Hepatocyte (in vitro differentiated cells): ENCODE measurements around the gene ZNF680. TPM values are rescaled to one million over a fixed set of nuclear protein-coding genes. Genes with fewer than 3 reads are reported as not detected.
"Not testable (repeated sequence)": the region's sequence is repeated elsewhere in the genome, so short reads cannot be mapped to it uniquely, and the experiment has no call there.

Experiments
- DNase-seq: peaks from one replicate; pipeline ENCODE4 v3.0.0-alpha.2; 2016; ENCODE audit warnings: low spot score
- H2AFZ ChIP-seq: fragments of 200-600 bp; sonication (generic); 2 replicates; pipeline ENCODE4 v1.6.0; 2016; ENCODE audit warnings: antibody characterized with exemption, mild to moderate bottlenecking
- H3K27ac ChIP-seq: fragments of 200-600 bp; sonication (generic); 2 replicates; pipeline ENCODE4 v1.5.1; 2016; ENCODE audit warnings: mild to moderate bottlenecking
- H3K27me3 ChIP-seq: fragments of 200-600 bp; sonication (generic); 2 replicates; pipeline ENCODE4 v1.6.1; 2016
- H3K36me3 ChIP-seq: fragments of 200-600 bp; sonication (generic); replicated peaks from 2 replicates; pipeline ENCODE4 v1.5.1; 2016; ENCODE audit warnings: low read depth; ENCODE audit not compliant: insufficient read depth
- H3K4me1 ChIP-seq: fragments of 200-600 bp; sonication (generic); 2 replicates; pipeline ENCODE4 v1.5.1; 2016; ENCODE audit warnings: mild to moderate bottlenecking, moderate library complexity; ENCODE audit not compliant: insufficient read depth
- H3K4me2 ChIP-seq: fragments of 200-600 bp; sonication (generic); 2 replicates; pipeline ENCODE4 v1.6.0; 2016
- H3K4me3 ChIP-seq: fragments of 200-600 bp; sonication (generic); 2 replicates; pipeline ENCODE4 v1.5.1; 2016; ENCODE audit warnings: mild to moderate bottlenecking
- H3K79me2 ChIP-seq: fragments of 200-600 bp; sonication (generic); 2 replicates; pipeline ENCODE4 v1.6.0; 2017; ENCODE audit warnings: mild to moderate bottlenecking
- H3K9me2 ChIP-seq: fragments of 200-600 bp; sonication (generic); replicated peaks from 2 replicates; pipeline ENCODE4 v1.6.0; 2017; ENCODE audit warnings: mild to moderate bottlenecking; ENCODE audit not compliant: insufficient read depth
- H3K9me3 ChIP-seq: fragments of 200-600 bp; sonication (generic); 2 replicates; pipeline ENCODE4 v1.5.1; 2016; ENCODE audit warnings: low read depth, mild to moderate bottlenecking
- H4K20me1 ChIP-seq: fragments of 200-600 bp; sonication (generic); 2 replicates; pipeline ENCODE4 v1.6.0; 2016; ENCODE audit warnings: mild to moderate bottlenecking; ENCODE audit not compliant: insufficient read depth, poor library complexity, severe bottlenecking
- CTCF ChIP-seq: fragments of 200-600 bp; sonication (generic); IDR thresholded peaks from 2 replicates; pipeline ENCODE4 v1.5.1; 2016; ENCODE audit warnings: antibody characterized with exemption, mild to moderate bottlenecking; ENCODE audit not compliant: poor library complexity
- EZH2 ChIP-seq: fragments of 200-600 bp; sonication (generic); IDR thresholded peaks from 2 replicates; pipeline ENCODE4 v1.6.1; 2016; ENCODE audit warnings: antibody characterized with exemption, mild to moderate bottlenecking, borderline replicate concordance
- EZH2phosphoT487 ChIP-seq: fragments of 200-600 bp; sonication (generic); IDR thresholded peaks from one replicate; pipeline ENCODE4 v1.6.1; 2018; ENCODE audit warnings: antibody characterized with exemption, mild to moderate bottlenecking, low read depth, moderate library complexity; ENCODE audit not compliant: unreplicated experiment, severe bottlenecking
- WGBS: methylation state at CpG from one replicate; pipeline ENCODE4 v1.1.6; 2016; ENCODE audit warnings: low lambda C conversion rate; ENCODE audit errors: missing lambda C conversion rate; 5-methylcytosine and 5-hydroxymethylcytosine counted together
- polyA plus RNA-seq: library from polyadenylated mRNA; unstranded; fragments of >200 nt; fragmentation: Nextera tagmentation; extraction: Ambion mirVana; gene quantifications from 2 replicates; pipeline ENCODE4 v1.2.1, GENCODE V29; 2016
- total RNA-seq: library from RNA; depleted of rRNA; stranded (reverse); fragments of >200 nt; gene quantifications from 2 replicates; pipeline ENCODE4 v1.2.3, GENCODE V29; 2014

ZNF680 gene
- total and polyA plus RNA-seq, 2 experiments from 2014 or later, result not detected

GRCh38 chr7:64557601-64558322 lies 5.1 kb downstream of the ZNF680 start:
- H4K20me1 ChIP-seq, result no peaks in the 10 kb centered on the region
- H3K79me2 ChIP-seq, result no peaks in the 10 kb centered on the region
- 83% methylated on average over 8 of the region's 8 CpGs for WGBS
- H3K4me3 ChIP-seq, result no peak overlapping the region
- H3K36me3 ChIP-seq, result no peaks in the 10 kb centered on the region
- H3K9me2 ChIP-seq, result no peaks in the 10 kb centered on the region
- no peak overlapping the region for H3K4me2 ChIP-seq
- no peak overlapping the region for H2AFZ ChIP-seq
- no peaks in the 10 kb centered on the region for H3K4me1 ChIP-seq
- DNase-seq, result no peak
- H3K27me3 ChIP-seq, result no peaks in the 10 kb centered on the region
- H3K27ac ChIP-seq, result no peak overlapping the region
- no peaks in the 10 kb centered on the region for H3K9me3 ChIP-seq
- TF ChIP-seq EZH2 (no peak), CTCF (no peak), EZH2phosphoT487 (no peak)

- Histone ChIP-seq H3K4me2 (no peak overlapping the region), H2AFZ (no peak overlapping the region), H4K20me1 (no peaks in the 10 kb centered on the region), H3K27ac (no peak overlapping the region), H3K36me3 (no peaks in the 10 kb centered on the region), H3K4me3 (no peak overlapping the region), H3K4me1 (no peaks in the 10 kb centered on the region), H3K27me3 (no peaks in the 10 kb centered on the region), H3K79me2 (no peaks in the 10 kb centered on the region), H3K9me2 (no peaks in the 10 kb centered on the region), H3K9me3 (no peaks in the 10 kb centered on the region)
- TF ChIP-seq EZH2 (no peak), EZH2phosphoT487 (no peak), CTCF (no peak)
- DNase-seq, result no peak
Measured at GRCh38 chr7:64555046-64555445, 7.8 kb downstream of the ZNF680 start.

GRCh38 chr7:64554188-64554587 lies 8.7 kb downstream of the ZNF680 start:
- not testable (repeated sequence) for H3K4me1 ChIP-seq, H3K9me2 ChIP-seq, H3K27me3 ChIP-seq, H2AFZ ChIP-seq, DNase-seq, H3K9me3 ChIP-seq, H3K36me3 ChIP-seq, H3K4me3 ChIP-seq, H3K79me2 ChIP-seq, H4K20me1 ChIP-seq, H3K4me2 ChIP-seq, H3K27ac ChIP-seq
- WGBS, result 90% methylated on average over 7 of the region's 28 CpGs

- WGBS, result 61% methylated on average over 6 of the region's 6 CpGs
- Histone ChIP-seq H2AFZ (no peak overlapping the region), H3K9me2 (no peaks in the 10 kb centered on the region), H3K27me3 (no peaks in the 10 kb centered on the region), H3K4me1 (no peaks in the 10 kb centered on the region), H3K4me3 (no peak overlapping the region), H3K36me3 (no peaks in the 10 kb centered on the region), H4K20me1 (no peaks in the 10 kb centered on the region), H3K27ac (no peak overlapping the region), H3K4me2 (no peak overlapping the region), H3K9me3 (peaks cover 3% of the 10 kb centered on the region), H3K79me2 (no peaks in the 10 kb centered on the region)
- TF ChIP-seq CTCF (no peak), EZH2phosphoT487 (no peak), EZH2 (no peak)
- no peak for DNase-seq
Measured at GRCh38 chr7:64551375-64552142, 11.3 kb downstream of the ZNF680 start.
